WERI-Rb-1 (cell line): ENCODE results near the gene LRRC52.

ENCODE experiments used
- DNase-seq: peaks from one replicate; pipeline ENCODE4 v3.0.0-alpha.2; 2020
- H3K27ac ChIP-seq: fragments of 250-450 bp; sonication (Bioruptor Pico); 2 replicates; pipeline ENCODE4 v1.5.1; 2020; ENCODE audit warnings: mild to moderate bottlenecking, moderate library complexity
- H3K27me3 ChIP-seq: fragments of 250-450 bp; sonication (Bioruptor Pico); 2 replicates; pipeline ENCODE4 v1.5.1; 2021; ENCODE audit warnings: mild to moderate bottlenecking, low read depth, moderate library complexity; ENCODE audit not compliant: insufficient read depth, severe bottlenecking
- H3K36me3 ChIP-seq: fragments of 250-450 bp; sonication (Bioruptor Pico); 2 replicates; pipeline ENCODE4 v1.5.1; 2020; ENCODE audit warnings: mild to moderate bottlenecking, moderate library complexity
- H3K4me3 ChIP-seq: 2 replicates; pipeline ENCODE4 v1.5.1; 2011; ENCODE audit warnings: low read depth, mild to moderate bottlenecking, control low read depth, low read length
- H3K9me3 ChIP-seq: fragments of 250-450 bp; sonication (Bioruptor Pico); 2 replicates; pipeline ENCODE4 v1.5.1; 2021; ENCODE audit warnings: mild to moderate bottlenecking, moderate library complexity; ENCODE audit not compliant: severe bottlenecking
- TF ChIP-seq, protein P1 (sequence below): IDR thresholded peaks from 2 replicates; pipeline ENCODE4 v1.5.1; 2011; ENCODE audit warnings: low read depth, mild to moderate bottlenecking, control low read depth, inconsistent platforms, low read length

Gene LRRC52

DNA sequence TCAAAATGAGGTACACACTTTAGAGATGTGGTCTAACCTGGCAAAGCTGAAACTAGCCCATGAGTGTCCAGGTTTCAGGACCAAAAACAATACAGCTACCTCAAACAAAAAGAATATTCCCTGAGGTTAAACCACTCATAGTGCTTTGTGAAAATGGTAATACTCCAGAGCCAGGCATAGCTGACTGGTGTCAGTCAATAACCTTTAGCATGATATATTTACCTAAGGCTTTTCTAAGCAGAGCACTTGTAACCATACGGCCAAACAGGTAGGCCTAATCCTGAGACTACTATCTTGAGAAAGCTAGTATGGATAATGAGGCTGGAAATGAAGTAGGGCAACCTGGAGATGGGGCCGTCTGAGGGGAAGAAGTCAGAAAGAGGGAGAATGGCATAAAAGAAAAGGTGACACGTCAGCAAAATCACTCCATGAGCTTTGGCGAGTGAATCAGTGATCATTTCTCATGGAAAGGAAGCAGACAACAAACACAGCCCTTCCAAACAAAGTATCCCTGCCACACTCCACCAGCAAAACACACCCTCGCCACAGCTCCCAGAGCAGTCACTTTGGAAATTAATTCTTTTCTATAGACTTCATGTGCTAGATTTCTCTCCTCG lies 1.7 kb upstream of the LRRC52 start:
- Histone ChIP-seq H3K27me3 (no peaks in the 10 kb centered on the region), H3K9me3 (no peaks in the 10 kb centered on the region), H3K36me3 (no peaks in the 10 kb centered on the region), H3K4me3 (no peak overlapping the region), H3K27ac (peak overlapping the region; percentile 25)
- peak; percentile 15 for DNase-seq
- TF ChIP-seq, protein P1, sequence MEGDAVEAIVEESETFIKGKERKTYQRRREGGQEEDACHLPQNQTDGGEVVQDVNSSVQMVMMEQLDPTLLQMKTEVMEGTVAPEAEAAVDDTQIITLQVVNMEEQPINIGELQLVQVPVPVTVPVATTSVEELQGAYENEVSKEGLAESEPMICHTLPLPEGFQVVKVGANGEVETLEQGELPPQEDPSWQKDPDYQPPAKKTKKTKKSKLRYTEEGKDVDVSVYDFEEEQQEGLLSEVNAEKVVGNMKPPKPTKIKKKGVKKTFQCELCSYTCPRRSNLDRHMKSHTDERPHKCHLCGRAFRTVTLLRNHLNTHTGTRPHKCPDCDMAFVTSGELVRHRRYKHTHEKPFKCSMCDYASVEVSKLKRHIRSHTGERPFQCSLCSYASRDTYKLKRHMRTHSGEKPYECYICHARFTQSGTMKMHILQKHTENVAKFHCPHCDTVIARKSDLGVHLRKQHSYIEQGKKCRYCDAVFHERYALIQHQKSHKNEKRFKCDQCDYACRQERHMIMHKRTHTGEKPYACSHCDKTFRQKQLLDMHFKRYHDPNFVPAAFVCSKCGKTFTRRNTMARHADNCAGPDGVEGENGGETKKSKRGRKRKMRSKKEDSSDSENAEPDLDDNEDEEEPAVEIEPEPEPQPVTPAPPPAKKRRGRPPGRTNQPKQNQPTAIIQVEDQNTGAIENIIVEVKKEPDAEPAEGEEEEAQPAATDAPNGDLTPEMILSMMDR: no peak

DNA sequence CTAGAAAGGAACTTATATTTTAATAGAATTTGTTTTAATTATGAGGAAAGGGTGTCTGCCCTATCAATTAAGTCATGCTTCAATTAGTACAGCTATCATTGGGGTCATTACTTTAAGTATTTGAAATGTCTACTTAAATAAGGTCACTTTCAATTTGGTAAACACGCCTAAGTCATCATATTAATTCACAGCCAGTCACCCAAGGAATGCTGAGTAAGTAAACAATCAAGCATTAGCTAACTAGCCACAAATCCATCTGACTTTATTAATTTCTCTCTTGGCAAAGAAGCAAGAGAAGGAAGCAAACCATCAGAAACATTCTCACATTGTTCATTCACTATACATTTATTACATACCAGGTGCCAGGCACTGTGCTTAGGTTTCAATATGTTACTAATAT lies 1.2 kb upstream of the LRRC52 start:
- H3K27ac ChIP-seq: peak overlapping the region; percentile 25
- no peak for DNase-seq
- no peaks in the 10 kb centered on the region for H3K36me3 ChIP-seq
- no peak overlapping the region for H3K4me3 ChIP-seq
- TF ChIP-seq, protein P1: no peak
- H3K27me3 ChIP-seq: no peaks in the 10 kb centered on the region
- no peaks in the 10 kb centered on the region for H3K9me3 ChIP-seq

GRCh38 chr1:165544996-165545395 lies 1.2 kb downstream of the LRRC52 start:
- DNase-seq: no peak
- TF ChIP-seq, protein P1: no peak
- no peak overlapping the region for H3K27ac ChIP-seq
- no peak overlapping the region for H3K4me3 ChIP-seq
- no peaks in the 10 kb centered on the region for H3K9me3 ChIP-seq
- no peaks in the 10 kb centered on the region for H3K36me3 ChIP-seq
- no peaks in the 10 kb centered on the region for H3K27me3 ChIP-seq

- no peak for DNase-seq
- Histone ChIP-seq H3K4me3 (no peak overlapping the region), H3K27ac (no peak overlapping the region), H3K36me3 (no peaks in the 10 kb centered on the region), H3K27me3 (no peaks in the 10 kb centered on the region), H3K9me3 (no peaks in the 10 kb centered on the region)
- TF ChIP-seq, protein P1: no peak
Measured at GRCh38 chr1:165545974-165546373, 2.2 kb downstream of the LRRC52 start.

DNA sequence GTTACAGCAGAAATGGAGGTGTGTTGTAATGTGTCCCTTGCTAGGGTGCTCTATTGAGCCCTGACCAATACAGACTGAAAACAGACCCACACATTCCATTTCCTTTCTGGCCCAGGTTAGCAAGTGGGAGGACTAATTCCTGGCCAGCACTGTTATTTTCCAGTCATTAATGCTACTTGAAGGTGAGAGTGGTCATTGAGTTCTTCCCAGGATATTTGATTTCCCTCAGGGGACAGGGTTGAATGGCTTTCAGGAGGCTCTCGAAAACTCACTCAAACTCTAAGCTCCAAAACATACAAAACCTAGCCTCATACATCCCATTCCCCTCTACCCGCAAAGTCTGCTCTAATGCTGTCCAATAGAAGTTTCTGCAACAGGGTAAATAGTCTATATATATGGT lies 6.2 kb downstream of the LRRC52 start:
- TF ChIP-seq, protein P1: no peak

DNA sequence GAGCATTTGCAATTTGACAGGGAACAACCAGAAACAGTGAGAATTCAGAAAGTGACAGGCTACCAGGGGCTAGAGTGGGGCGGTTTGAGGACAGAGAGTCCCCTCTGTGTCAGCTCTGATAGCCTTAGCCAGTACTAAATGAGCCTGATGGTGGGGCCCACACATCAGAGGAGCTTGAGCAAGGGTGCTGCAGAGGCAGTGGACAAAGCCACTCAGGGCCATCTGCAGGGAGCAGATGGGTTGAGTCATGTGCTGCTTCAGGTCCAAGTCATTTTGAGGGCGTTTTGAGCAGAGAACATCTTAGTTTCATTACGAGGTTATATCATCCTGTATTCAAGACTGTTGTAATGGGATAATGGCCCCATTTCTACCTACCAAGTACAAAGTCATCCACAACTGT lies 7.7 kb downstream of the LRRC52 start:
- no peak overlapping the region for H3K4me3 ChIP-seq
- H3K36me3 ChIP-seq: no peaks in the 10 kb centered on the region
- H3K9me3 ChIP-seq: peaks cover 7% of the 10 kb centered on the region
- H3K27me3 ChIP-seq: no peaks in the 10 kb centered on the region
- H3K27ac ChIP-seq: no peak overlapping the region
- TF ChIP-seq, protein P1: no peak
- DNase-seq: peak; percentile 56

More for the DNA sequence above, 6.2 kb downstream of the LRRC52 start:
- H3K9me3 ChIP-seq: peaks cover 7% of the 10 kb centered on the region
- H3K4me3 ChIP-seq: no peak overlapping the region
- no peaks in the 10 kb centered on the region for H3K27me3 ChIP-seq
- no peak overlapping the region for H3K27ac ChIP-seq
- DNase-seq: no peak
- no peaks in the 10 kb centered on the region for H3K36me3 ChIP-seq
